PC-3 (cell line): ENCODE data around the gene NDUFA13. TPM values are rescaled to one million over a fixed set of nuclear protein-coding genes. Genes with fewer than 3 reads are reported as not detected.

Source experiments
- ATAC-seq: fragments of 200-7000 bp; cut with Tn5 transposase; 2 replicates; pipeline ENCODE4 v1.9.1; 2020; ENCODE audit warnings: mild to moderate bottlenecking, moderate library complexity
- BruUV-seq: library from RNA; stranded (reverse); fragments of 400-500 nt; replicated peaks from 2 replicates; lab custom pipeline; 2021; lab: Mats Ljungman, UMichigan
- CTCF ChIA-PET: fragments of 300-600 bp; sonication (Branson Sonifier 250); formaldehyde crosslinking; loops from one replicate; lab custom pipeline; 2022; ENCODE audit warnings: antibody characterized with exemption; lab: Charles Lee
- POLR2A ChIA-PET: fragments of 300-600 bp; sonication (Branson Sonifier 250); formaldehyde crosslinking; loops from one replicate; lab custom pipeline; 2022; ENCODE audit warnings: antibody characterized with exemption; ENCODE audit not compliant: unreplicated experiment; lab: Charles Lee
- DNase-seq: peaks from one replicate; pipeline ENCODE4 v3.0.0-alpha.2; 2015
- H2AFZ ChIP-seq: fragments of 300-600 bp; sonication (generic); 2 replicates; pipeline ENCODE4 v1.6.0; 2016; ENCODE audit warnings: antibody characterized with exemption, low read length
- H3F3A ChIP-seq: fragments of 300-600 bp; sonication (generic); one replicate; pipeline ENCODE4 v1.6.0; 2017; ENCODE audit warnings: antibody characterized with exemption, low read length, control low read depth, mild to moderate bottlenecking; ENCODE audit not compliant: unreplicated experiment
- H3K27ac ChIP-seq: fragments of 300-600 bp; sonication (generic); 2 replicates; pipeline ENCODE4 v1.5.1; 2016; ENCODE audit warnings: mild to moderate bottlenecking, low read length
- H3K27me3 ChIP-seq: fragments of 300-600 bp; sonication (generic); 2 replicates; pipeline ENCODE4 v1.6.1; 2016; ENCODE audit warnings: low read length, mixed read lengths
- H3K36me3 ChIP-seq: fragments of 300-600 bp; sonication (generic); 2 replicates; pipeline ENCODE4 v1.6.1; 2016; ENCODE audit warnings: low read depth, mixed run types, low read length, mixed read lengths
- H3K4me1 ChIP-seq: fragments of 300-600 bp; sonication (generic); 2 replicates; pipeline ENCODE4 v1.5.1; 2016; ENCODE audit warnings: low read length; ENCODE audit not compliant: insufficient read depth
- H3K4me2 ChIP-seq: fragments of 300-600 bp; sonication (generic); 2 replicates; pipeline ENCODE4 v1.6.0; 2016; ENCODE audit warnings: low read length
- H3K4me3 ChIP-seq: fragments of 300-600 bp; sonication (generic); 2 replicates; pipeline ENCODE4 v1.5.1; 2016; ENCODE audit warnings: mild to moderate bottlenecking, low read length, mixed read lengths
- H3K79me2 ChIP-seq: fragments of 300-600 bp; sonication (generic); 2 replicates; pipeline ENCODE4 v1.6.1; 2017; ENCODE audit warnings: low read length, mixed read lengths
- H3K9ac ChIP-seq: fragments of 300-600 bp; sonication (generic); 2 replicates; pipeline ENCODE4 v1.6.0; 2016; ENCODE audit warnings: mild to moderate bottlenecking, low read length
- H3K9me2 ChIP-seq: fragments of 300-600 bp; sonication (generic); replicated peaks from 2 replicates; pipeline ENCODE4 v1.6.1; 2016; ENCODE audit warnings: mixed run types, low read length, mixed read lengths
- H3K9me3 ChIP-seq: fragments of 300-600 bp; sonication (generic); 2 replicates; pipeline ENCODE4 v1.6.1; 2016; ENCODE audit warnings: low read length, mixed read lengths
- H4K20me1 ChIP-seq: fragments of 300-600 bp; sonication (generic); 2 replicates; pipeline ENCODE4 v1.6.1; 2016; ENCODE audit warnings: low read length, mixed read lengths
- CTCF ChIP-seq: fragments of 300-600 bp; sonication (generic); conservative IDR thresholded peaks from 2 replicates; pipeline ENCODE4 v1.5.1; 2017; ENCODE audit warnings: antibody characterized with exemption, low read depth, mild to moderate bottlenecking, low read length
- EZH2 ChIP-seq: fragments of 300-600 bp; sonication (generic); IDR thresholded peaks from one replicate; pipeline ENCODE4 v1.6.1; 2017; ENCODE audit warnings: antibody characterized with exemption, mild to moderate bottlenecking, low read length; ENCODE audit not compliant: unreplicated experiment
- EZH2phosphoT487 ChIP-seq: fragments of 300-600 bp; sonication (generic); IDR thresholded peaks from 2 replicates; pipeline ENCODE4 v1.6.1; 2018; ENCODE audit warnings: mild to moderate bottlenecking, antibody characterized with exemption, low read length, borderline replicate concordance
- intact Hi-C: fragments of 100-400 bp; cut with micrococcal nuclease; formaldehyde crosslinking; loops from 2 replicates; pipeline ENCODE4 v1.9.0; 2023
- total RNA-seq: library from RNA; depleted of rRNA; stranded (reverse); fragments of >200 nt; gene quantifications from 2 replicates; pipeline ENCODE4 v1.2.3, GENCODE V29; 2014

The NDUFA13 gene
- total RNA-seq, 1 experiment from 2014 or later = 481 TPM

- intact Hi-C loops = no loop called here
- H3K4me2 ChIP-seq = no peak overlapping the region
- no peaks in the 10 kb centered on the region for H3K9me2 ChIP-seq
- H4K20me1 ChIP-seq = no peaks in the 10 kb centered on the region
- no peaks in the 10 kb centered on the region for H3K36me3 ChIP-seq
- DNase-seq (no peak), ATAC-seq (no peak)
- POLR2A ChIA-PET = no interaction called here
- H2AFZ ChIP-seq = no peak overlapping the region
- no peaks in the 10 kb centered on the region for H3K4me1 ChIP-seq
- BruUV-seq = no TSS peak
- no peaks in the 10 kb centered on the region for H3K79me2 ChIP-seq
- no peak overlapping the region for H3K4me3 ChIP-seq
- TF ChIP-seq EZH2 = no peak
- TF ChIP-seq CTCF = no peak
- TF ChIP-seq EZH2phosphoT487 = no peak
- CTCF ChIA-PET = no interaction called here
- no peak overlapping the region for H3K9ac ChIP-seq
- H3K27me3 ChIP-seq = no peaks in the 10 kb centered on the region
- no peaks in the 10 kb centered on the region for H3F3A ChIP-seq
- H3K9me3 ChIP-seq = no peaks in the 10 kb centered on the region
- H3K27ac ChIP-seq = no peak overlapping the region
These were observed 42.6 kb downstream of the NDUFA13 start for GRCh38 chr19:19558636-19559035.

- ChIA-PET CTCF (no interaction called here), POLR2A (no interaction called here)
- ATAC-seq (no peak), DNase-seq (no peak)
- no peaks in the 10 kb centered on the region for H3K9me2 ChIP-seq
- H3K4me3 ChIP-seq = no peak overlapping the region
- H3K9ac ChIP-seq = no peak overlapping the region
- peaks cover 5% of the 10 kb centered on the region; the same call in 1 of the 2 replicates for H3K36me3 ChIP-seq
- H3F3A ChIP-seq = no peaks in the 10 kb centered on the region
- no peak overlapping the region for H2AFZ ChIP-seq
- H3K79me2 ChIP-seq = no peaks in the 10 kb centered on the region
- no peaks in the 10 kb centered on the region for H3K9me3 ChIP-seq
- H3K27me3 ChIP-seq = no peaks in the 10 kb centered on the region
- no peaks in the 10 kb centered on the region for H4K20me1 ChIP-seq
- TF ChIP-seq EZH2 = no peak
- no peak for TF ChIP-seq CTCF
- no peak for TF ChIP-seq EZH2phosphoT487
- intact Hi-C loops = no loop called here
- H3K4me1 ChIP-seq = no peaks in the 10 kb centered on the region
- no peak overlapping the region for H3K4me2 ChIP-seq
- no peak overlapping the region for H3K27ac ChIP-seq
- BruUV-seq = no TSS peak
These were observed 43.9 kb downstream of the NDUFA13 start for GRCh38 chr19:19559931-19560330.

- no peaks in the 10 kb centered on the region for H3K79me2 ChIP-seq
- H3K4me3 ChIP-seq = no peak overlapping the region
- H3K4me2 ChIP-seq = no peak overlapping the region
- CTCF ChIA-PET = no interaction called here
- H3F3A ChIP-seq = no peaks in the 10 kb centered on the region
- DNase-seq (no peak), ATAC-seq (no peak)
- TF ChIP-seq EZH2phosphoT487 = no peak
- TF ChIP-seq CTCF = no peak
- no peak for TF ChIP-seq EZH2
- H2AFZ ChIP-seq = no peak overlapping the region
- no peak overlapping the region for H3K9ac ChIP-seq
- no peaks in the 10 kb centered on the region for H4K20me1 ChIP-seq
- H3K9me2 ChIP-seq = no peaks in the 10 kb centered on the region
- H3K9me3 ChIP-seq = no peaks in the 10 kb centered on the region
- H3K27me3 ChIP-seq = no peaks in the 10 kb centered on the region
- no peaks in the 10 kb centered on the region for H3K4me1 ChIP-seq
- no TSS peak for BruUV-seq
- POLR2A ChIA-PET = no interaction called here
- H3K36me3 ChIP-seq = peaks cover 6% of the 10 kb centered on the region; the same call in 1 of the 2 replicates
- intact Hi-C loops = no loop called here
- no peak overlapping the region for H3K27ac ChIP-seq
These were observed 46.1 kb downstream of the NDUFA13 start for GRCh38 chr19:19561946-19562664.
